ENCODE results near the gene IMPG1. TPM values are rescaled to one million over a fixed set of nuclear protein-coding genes. Genes with fewer than 3 reads are reported as not detected.

Gene IMPG1
- total and polyA plus RNA-seq, 11 donors = not detected

DNA sequence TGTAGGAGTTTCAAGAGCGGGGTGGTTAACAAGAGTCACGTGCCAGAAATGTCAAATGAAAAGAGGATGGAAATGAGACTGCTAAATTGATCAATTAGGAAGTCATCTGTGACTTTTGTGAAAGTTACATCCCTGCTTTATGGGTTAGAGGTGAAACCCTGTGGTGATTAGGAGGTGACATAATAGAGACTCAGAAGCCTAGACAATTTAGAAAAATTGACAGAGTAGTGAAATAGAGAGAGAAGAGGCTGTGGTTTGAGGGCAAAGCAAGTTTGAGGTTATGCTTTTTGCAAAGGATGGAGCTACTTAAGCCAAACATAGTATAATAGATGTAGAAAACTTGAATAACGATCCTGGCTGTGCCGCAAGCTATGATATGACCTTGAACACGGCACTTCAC is 71.8 kb downstream of the IMPG1 start:
- intact Hi-C loops (cut with DNase I) = no loop called here
- no peak for TF ChIP-seq POLR2A (IDR thresholded peaks at IDR 0.05)
- TF ChIP-seq, protein P1, sequence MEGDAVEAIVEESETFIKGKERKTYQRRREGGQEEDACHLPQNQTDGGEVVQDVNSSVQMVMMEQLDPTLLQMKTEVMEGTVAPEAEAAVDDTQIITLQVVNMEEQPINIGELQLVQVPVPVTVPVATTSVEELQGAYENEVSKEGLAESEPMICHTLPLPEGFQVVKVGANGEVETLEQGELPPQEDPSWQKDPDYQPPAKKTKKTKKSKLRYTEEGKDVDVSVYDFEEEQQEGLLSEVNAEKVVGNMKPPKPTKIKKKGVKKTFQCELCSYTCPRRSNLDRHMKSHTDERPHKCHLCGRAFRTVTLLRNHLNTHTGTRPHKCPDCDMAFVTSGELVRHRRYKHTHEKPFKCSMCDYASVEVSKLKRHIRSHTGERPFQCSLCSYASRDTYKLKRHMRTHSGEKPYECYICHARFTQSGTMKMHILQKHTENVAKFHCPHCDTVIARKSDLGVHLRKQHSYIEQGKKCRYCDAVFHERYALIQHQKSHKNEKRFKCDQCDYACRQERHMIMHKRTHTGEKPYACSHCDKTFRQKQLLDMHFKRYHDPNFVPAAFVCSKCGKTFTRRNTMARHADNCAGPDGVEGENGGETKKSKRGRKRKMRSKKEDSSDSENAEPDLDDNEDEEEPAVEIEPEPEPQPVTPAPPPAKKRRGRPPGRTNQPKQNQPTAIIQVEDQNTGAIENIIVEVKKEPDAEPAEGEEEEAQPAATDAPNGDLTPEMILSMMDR (IDR thresholded peaks at IDR 0.05) = no peak
- 85 to 91% (median 88%) methylated on average over 5 of the region's 5 CpGs for WGBS, 4 donors

DNA sequence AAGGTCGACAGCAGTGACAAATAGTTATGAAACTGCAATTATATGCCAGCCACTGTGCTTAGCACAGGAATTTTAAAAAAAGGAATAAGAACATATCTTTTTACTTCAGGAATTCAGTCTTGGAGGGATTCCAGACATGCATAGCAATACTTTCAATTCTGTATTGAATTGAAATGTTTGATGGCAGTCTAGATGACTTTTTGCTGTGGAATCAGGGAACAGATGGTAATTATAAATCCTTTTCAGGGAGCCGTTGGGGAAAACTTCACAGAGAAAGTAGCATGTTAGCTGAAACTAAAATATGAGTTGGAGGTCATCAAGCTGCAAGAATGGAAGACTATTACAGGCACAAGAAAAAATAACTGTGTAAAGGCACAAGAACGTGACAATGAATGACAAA is 74.8 kb downstream of the IMPG1 start:
- Histone ChIP-seq H3K9me3 (no peaks in the 10 kb centered on the region), H3K4me1 (no peaks in the 10 kb centered on the region), H3K27ac (no peak overlapping the region), H3K27me3 (no peaks in the 10 kb centered on the region), H3K36me3 (no peaks in the 10 kb centered on the region), H3K4me3 (no peak overlapping the region)
- no peak for ATAC-seq
- intact Hi-C loops (cut with DNase I) = no loop called here
- 45 to 65% (median 56%) methylated on average over 3 of the region's 3 CpGs for WGBS, 4 donors
- no peak for TF ChIP-seq POLR2A (IDR thresholded peaks at IDR 0.05)
- TF ChIP-seq, protein P1 (IDR thresholded peaks at IDR 0.05) = no peak
- DNase-seq = no peak

More for the DNA sequence above, 71.8 kb downstream of the IMPG1 start:
- Histone ChIP-seq H3K4me1 (no peaks in the 10 kb centered on the region), H3K9me3 (no peaks in the 10 kb centered on the region), H3K36me3 (no peaks in the 10 kb centered on the region), H3K27me3 (no peaks in the 10 kb centered on the region), H3K4me3 (no peak overlapping the region), H3K27ac (no peak overlapping the region)
- DNase-seq (no peak), ATAC-seq (no peak)

DNA sequence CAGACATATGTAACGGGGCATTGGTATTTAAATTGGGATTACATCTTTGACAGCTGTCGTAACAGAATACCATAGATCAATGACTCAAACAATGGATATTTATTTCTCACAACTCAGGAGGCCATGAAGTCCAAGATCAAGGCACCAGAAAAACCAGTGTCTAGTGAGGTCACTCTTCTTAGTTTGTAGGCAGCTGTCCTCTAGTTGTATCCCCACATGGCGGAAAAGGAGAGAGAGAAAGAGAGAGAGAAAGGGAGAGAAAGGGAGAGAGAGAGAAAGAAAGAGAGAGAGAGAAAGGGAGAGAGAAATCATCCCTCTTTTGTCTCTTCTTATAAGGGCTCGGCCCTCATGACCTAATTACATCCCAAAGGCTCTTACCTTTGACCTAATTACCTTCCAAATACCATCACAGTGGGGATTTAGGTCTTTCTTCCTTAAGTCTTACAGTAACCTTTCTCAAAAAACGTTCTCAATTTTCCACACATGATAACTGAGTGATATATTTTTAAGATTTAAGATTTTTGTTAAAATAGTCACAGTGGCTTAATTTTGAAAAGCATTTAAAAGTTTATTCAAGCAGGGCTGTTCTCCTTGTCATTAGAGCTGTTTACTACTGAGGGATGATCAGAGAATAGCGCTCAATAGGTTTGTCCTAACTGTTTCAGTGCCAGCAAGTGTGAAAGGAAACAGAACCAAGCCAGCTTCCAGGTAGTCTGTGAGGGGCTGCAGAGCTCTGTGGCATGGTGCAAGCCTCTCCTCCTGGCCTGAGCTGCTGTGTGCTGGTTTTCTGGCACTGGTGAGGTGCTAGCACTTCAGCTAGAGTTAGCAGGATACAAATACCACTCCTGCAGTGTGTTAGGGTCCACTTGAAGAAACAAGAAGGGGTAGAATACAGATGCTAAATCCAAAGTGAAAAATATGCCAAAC is 79.0 kb downstream of the IMPG1 start:
- Histone ChIP-seq H3K4me1 (no peaks in the 10 kb centered on the region), H3K27ac (no peak overlapping the region), H3K9me3 (no peaks in the 10 kb centered on the region), H3K36me3 (no peaks in the 10 kb centered on the region), H3K27me3 (no peaks in the 10 kb centered on the region), H3K4me3 (no peak overlapping the region)
- DNase-seq = no peak
- TF ChIP-seq POLR2A (IDR thresholded peaks at IDR 0.05) = no peak
- TF ChIP-seq, protein P1 (IDR thresholded peaks at IDR 0.05) = no peak
- no peak for ATAC-seq
- WGBS, 4 donors = 53 to 61% (median 58%) methylated on average over 6 of the region's 6 CpGs
- intact Hi-C loops (cut with DNase I) = no loop called here

DNA sequence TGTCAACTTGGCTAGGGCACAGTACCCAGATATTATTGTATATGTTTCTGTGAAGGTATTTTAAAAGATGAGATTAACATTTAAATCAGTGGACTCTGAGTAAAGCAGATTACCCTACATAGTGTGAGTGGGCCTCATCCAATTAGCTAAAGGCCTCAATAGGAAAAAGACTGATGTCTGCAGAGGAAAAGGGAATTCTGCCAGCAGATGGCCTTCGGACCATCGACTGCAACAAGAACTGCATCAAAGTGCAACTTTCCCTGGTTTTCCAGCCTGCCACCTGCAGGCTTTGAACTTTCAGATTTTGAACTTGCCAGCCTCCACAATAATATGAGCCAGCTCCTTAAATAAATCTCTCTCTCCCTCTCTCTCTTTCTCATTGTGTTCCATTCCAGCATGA is 80.5 kb downstream of the IMPG1 start:
- intact Hi-C loops (cut with DNase I) = no loop called here
- H3K4me3 ChIP-seq = no peak overlapping the region

More for the DNA sequence above, 80.5 kb downstream of the IMPG1 start:
- Histone ChIP-seq H3K27me3 (no peaks in the 10 kb centered on the region), H3K4me1 (no peaks in the 10 kb centered on the region), H3K9me3 (peaks cover 0 to 4% (median 0%) of the 10 kb centered on the region in 12 donors), H3K27ac (no peak overlapping the region), H3K36me3 (no peaks in the 10 kb centered on the region)
- DNase-seq = no peak
- ATAC-seq = no peak
- TF ChIP-seq, protein P1 (IDR thresholded peaks at IDR 0.05) = no peak
- no peak for TF ChIP-seq POLR2A (IDR thresholded peaks at IDR 0.05)
- WGBS, 4 donors = 47 to 68% (median 55%) methylated on average over 2 of the region's 2 CpGs
